Parathyroid adenoma (tissue), 2 donors: Measurements from ENCODE around the gene AKR1B15.
"Not testable (repeated sequence)": the region's sequence is repeated elsewhere in the genome, so short reads cannot be mapped to it uniquely, and the experiment has no call there.

ENCODE experiments used
- H2AFZ ChIP-seq: fragments of 300-600 bp; sonication (generic); one replicate; pipeline ENCODE4 v1.7.0; 2017; ENCODE audit warnings: antibody characterized with exemption, mild to moderate bottlenecking
- H3K27ac ChIP-seq: fragments of 300-600 bp; sonication (generic); one replicate; pipeline ENCODE4 v1.7.0; 2017
- H3K27me3 ChIP-seq: fragments of 300-600 bp; sonication (generic); one replicate; pipeline ENCODE4 v1.7.0; 2017; ENCODE audit warnings: low read length; ENCODE audit not compliant: control insufficient read depth, insufficient read depth
- H3K36me3 ChIP-seq: fragments of 300-600 bp; sonication (generic); one replicate; pipeline ENCODE4 v1.7.0; 2017; ENCODE audit warnings: low read length; ENCODE audit not compliant: control insufficient read depth, insufficient read depth
- H3K4me1 ChIP-seq: fragments of 300-600 bp; sonication (generic); one replicate; pipeline ENCODE4 v1.7.0; 2017; ENCODE audit warnings: control low read depth
- H3K4me2 ChIP-seq: fragments of 300-600 bp; sonication (generic); one replicate; pipeline ENCODE4 v1.7.0; 2017; ENCODE audit warnings: low read length
- H3K4me3 ChIP-seq: fragments of 300-600 bp; sonication (generic); one replicate; pipeline ENCODE4 v1.7.0; 2017; ENCODE audit warnings: low read depth, low read length
- H3K79me2 ChIP-seq: fragments of 300-600 bp; sonication (generic); one replicate; pipeline ENCODE4 v1.7.0; 2017; ENCODE audit warnings: control low read depth
- H3K9ac ChIP-seq: fragments of 300-600 bp; sonication (generic); one replicate; pipeline ENCODE4 v1.7.0; 2017; ENCODE audit warnings: mild to moderate bottlenecking
- H3K9me3 ChIP-seq: fragments of 300-600 bp; sonication (generic); one replicate; pipeline ENCODE4 v1.7.0; 2017; ENCODE audit warnings: low read length; ENCODE audit not compliant: control insufficient read depth
- TF ChIP-seq, protein P1 (sequence below): fragments of 300-600 bp; sonication (generic); IDR thresholded peaks from one replicate; pipeline ENCODE4 v1.7.0; 2017; ENCODE audit warnings: antibody characterized with exemption, mild to moderate bottlenecking
- donor health status: primary hyperparathyroidism.

AKR1B15 gene

DNA sequence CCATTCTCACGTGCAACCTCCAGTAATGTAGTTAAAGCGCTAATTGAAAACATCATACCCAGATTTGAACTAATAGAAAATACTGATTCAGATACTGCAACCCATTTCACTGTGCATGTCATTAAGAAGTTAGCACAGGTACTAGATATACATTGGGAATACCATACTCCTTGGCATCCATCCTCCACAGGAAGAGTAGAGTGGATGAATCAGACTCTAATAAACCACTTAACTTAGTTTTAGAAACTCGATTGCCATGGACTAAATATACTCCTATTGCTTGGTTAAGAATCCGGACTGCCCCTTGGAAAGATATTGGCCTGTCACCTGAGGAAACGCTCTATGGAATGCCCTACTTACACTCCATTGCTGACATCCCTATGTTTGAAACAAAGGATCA, 9.5 kb downstream of the AKR1B15 start:
- TF ChIP-seq, protein P1, sequence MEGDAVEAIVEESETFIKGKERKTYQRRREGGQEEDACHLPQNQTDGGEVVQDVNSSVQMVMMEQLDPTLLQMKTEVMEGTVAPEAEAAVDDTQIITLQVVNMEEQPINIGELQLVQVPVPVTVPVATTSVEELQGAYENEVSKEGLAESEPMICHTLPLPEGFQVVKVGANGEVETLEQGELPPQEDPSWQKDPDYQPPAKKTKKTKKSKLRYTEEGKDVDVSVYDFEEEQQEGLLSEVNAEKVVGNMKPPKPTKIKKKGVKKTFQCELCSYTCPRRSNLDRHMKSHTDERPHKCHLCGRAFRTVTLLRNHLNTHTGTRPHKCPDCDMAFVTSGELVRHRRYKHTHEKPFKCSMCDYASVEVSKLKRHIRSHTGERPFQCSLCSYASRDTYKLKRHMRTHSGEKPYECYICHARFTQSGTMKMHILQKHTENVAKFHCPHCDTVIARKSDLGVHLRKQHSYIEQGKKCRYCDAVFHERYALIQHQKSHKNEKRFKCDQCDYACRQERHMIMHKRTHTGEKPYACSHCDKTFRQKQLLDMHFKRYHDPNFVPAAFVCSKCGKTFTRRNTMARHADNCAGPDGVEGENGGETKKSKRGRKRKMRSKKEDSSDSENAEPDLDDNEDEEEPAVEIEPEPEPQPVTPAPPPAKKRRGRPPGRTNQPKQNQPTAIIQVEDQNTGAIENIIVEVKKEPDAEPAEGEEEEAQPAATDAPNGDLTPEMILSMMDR: no peak
- Histone ChIP-seq H3K9me3 (no peaks in the 10 kb centered on the region), H3K9ac (no peak overlapping the region), H3K27me3 (no peaks in the 10 kb centered on the region), H3K36me3 (no peaks in the 10 kb centered on the region), H3K4me2 (no peak overlapping the region), H2AFZ (no peak overlapping the region), H3K79me2 (no peaks in the 10 kb centered on the region), H3K4me3 (no peak overlapping the region), H3K4me1 (no peaks in the 10 kb centered on the region), H3K27ac (no peak overlapping the region)

DNA sequence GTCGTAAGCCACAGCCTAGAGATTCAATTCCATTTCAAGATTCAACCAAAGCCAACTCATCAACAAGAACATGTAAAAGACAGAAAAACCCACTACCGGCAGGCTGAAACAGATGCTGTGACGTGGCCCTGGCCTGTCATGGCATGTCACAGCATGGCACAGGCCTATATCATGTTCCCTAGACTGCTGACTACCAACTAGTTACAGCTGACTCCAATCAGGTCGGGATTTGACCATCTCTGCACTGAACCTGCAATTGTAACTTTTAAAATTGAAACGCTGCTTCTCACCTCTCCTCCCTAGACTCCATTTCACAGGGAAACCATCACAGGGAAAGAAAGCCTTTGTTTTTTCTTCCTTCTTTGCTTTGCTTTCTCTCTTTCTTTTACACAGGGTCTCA, 12.7 kb downstream of the AKR1B15 start:
- H3K4me1 ChIP-seq, H3K9me3 ChIP-seq, H3K4me2 ChIP-seq, H3K27ac ChIP-seq, H3K4me3 ChIP-seq, H3K79me2 ChIP-seq, H3K27me3 ChIP-seq, H2AFZ ChIP-seq, H3K9ac ChIP-seq, H3K36me3 ChIP-seq: not testable (repeated sequence)

DNA sequence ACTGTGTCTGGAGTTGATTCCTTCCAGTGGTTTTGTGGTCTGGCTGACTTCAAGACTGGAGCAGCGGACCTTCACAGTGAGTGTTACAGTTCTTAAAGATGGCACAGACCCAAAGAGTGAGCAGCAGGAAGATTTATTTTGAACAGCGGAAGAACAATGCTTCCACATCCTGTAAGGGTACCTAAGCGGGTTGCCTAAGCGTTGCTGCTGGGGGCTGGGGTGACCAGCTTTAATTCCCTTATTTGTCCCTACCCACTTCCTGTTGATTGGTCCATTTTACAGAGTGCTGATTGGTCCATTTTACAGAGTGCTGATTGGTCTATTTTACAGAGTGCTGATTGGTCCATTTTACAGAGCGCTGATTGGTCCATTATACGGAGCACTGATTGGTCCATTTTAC, 13.2 kb downstream of the AKR1B15 start:
- H3K9me3 ChIP-seq: no peaks in the 10 kb centered on the region
- no peak overlapping the region for H3K4me2 ChIP-seq
- TF ChIP-seq, protein P1: no peak
- no peaks in the 10 kb centered on the region for H3K27me3 ChIP-seq
- H3K79me2 ChIP-seq: no peaks in the 10 kb centered on the region
- no peak overlapping the region for H3K9ac ChIP-seq
- no peaks in the 10 kb centered on the region for H3K4me1 ChIP-seq
- H3K4me3 ChIP-seq: no peak overlapping the region
- H3K27ac ChIP-seq: no peak overlapping the region
- H2AFZ ChIP-seq: no peak overlapping the region
- no peaks in the 10 kb centered on the region for H3K36me3 ChIP-seq

DNA sequence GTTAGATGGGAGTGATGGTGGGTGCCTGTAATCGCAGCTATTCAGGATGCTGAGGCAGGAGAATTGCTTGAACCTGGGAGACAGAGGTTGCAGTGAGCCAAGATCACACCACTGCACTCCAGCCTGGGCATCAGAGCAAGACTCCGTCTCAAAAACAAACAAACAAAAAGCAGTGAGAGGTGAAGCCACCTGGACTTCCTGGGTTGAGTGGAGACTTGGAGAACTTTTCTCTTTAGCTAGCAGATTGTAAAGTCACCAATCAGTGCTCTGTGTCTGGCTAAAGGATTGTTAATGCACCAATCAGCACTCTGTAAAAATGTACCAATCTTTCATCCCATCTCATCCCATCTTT, 14.5 kb downstream of the AKR1B15 start:
- not testable (repeated sequence) for H3K9ac ChIP-seq, H3K4me3 ChIP-seq, H3K27me3 ChIP-seq, H2AFZ ChIP-seq, H3K4me2 ChIP-seq, H3K79me2 ChIP-seq, H3K9me3 ChIP-seq, H3K36me3 ChIP-seq, H3K27ac ChIP-seq, H3K4me1 ChIP-seq

DNA sequence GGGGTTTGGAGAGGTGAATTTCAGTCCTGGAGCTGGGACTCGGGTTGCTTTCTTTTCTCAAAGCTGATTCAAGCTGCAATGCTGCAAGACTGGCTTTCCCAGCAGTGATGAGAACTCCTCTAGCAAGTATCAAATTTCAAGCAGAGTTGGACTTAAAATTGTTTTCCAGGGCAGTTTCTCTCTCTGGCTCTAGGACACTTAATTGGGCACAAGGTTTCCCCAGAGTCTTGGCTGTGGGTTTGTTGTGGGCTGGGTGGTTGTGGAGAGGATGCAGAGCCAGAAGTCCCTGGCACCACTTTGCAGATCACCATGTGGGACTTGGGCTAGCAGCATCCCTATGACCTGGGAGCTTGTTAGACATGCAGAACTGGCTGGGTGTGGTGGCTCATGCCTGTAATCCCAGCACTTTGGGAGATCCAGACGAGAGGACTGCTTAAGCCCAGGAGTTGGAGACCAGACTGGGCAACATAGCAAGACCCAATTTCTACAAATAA, 16.8 kb downstream of the AKR1B15 start:
- no peaks in the 10 kb centered on the region for H3K27me3 ChIP-seq
- TF ChIP-seq, protein P1: no peak
- no peaks in the 10 kb centered on the region for H3K79me2 ChIP-seq
- H3K27ac ChIP-seq: no peak overlapping the region
- no peak overlapping the region for H3K9ac ChIP-seq
- H3K4me1 ChIP-seq: no peaks in the 10 kb centered on the region
- no peak overlapping the region for H2AFZ ChIP-seq
- H3K4me3 ChIP-seq: no peak overlapping the region
- no peaks in the 10 kb centered on the region for H3K36me3 ChIP-seq
- no peak overlapping the region for H3K4me2 ChIP-seq
- H3K9me3 ChIP-seq: no peaks in the 10 kb centered on the region

DNA sequence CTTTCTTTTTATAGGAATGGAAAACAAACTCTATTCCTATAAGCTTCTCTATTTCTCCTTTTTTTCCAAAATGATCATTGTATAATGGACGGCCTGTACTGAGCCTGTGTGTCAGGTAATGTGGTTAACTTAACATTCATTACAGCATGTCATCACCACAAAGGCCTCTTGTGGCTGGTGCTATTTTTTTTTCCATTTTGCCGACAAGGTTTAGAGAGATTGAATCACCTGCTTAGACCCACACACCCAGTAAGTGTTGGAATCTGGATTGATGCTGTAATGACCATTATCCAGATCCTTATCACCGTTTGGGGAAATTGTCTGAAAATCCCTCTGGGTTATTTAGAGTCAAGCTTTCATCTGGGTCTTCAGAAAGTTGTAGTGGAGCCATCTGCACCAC, 18.5 kb downstream of the AKR1B15 start:
- H2AFZ ChIP-seq: no peak overlapping the region
- H3K79me2 ChIP-seq: no peaks in the 10 kb centered on the region
- no peak overlapping the region for H3K4me2 ChIP-seq
- no peak overlapping the region for H3K27ac ChIP-seq
- H3K9me3 ChIP-seq: no peaks in the 10 kb centered on the region
- H3K4me1 ChIP-seq: no peaks in the 10 kb centered on the region
- no peaks in the 10 kb centered on the region for H3K36me3 ChIP-seq
- TF ChIP-seq, protein P1: no peak
- H3K4me3 ChIP-seq: no peak overlapping the region
- H3K27me3 ChIP-seq: no peaks in the 10 kb centered on the region
- no peak overlapping the region for H3K9ac ChIP-seq

DNA sequence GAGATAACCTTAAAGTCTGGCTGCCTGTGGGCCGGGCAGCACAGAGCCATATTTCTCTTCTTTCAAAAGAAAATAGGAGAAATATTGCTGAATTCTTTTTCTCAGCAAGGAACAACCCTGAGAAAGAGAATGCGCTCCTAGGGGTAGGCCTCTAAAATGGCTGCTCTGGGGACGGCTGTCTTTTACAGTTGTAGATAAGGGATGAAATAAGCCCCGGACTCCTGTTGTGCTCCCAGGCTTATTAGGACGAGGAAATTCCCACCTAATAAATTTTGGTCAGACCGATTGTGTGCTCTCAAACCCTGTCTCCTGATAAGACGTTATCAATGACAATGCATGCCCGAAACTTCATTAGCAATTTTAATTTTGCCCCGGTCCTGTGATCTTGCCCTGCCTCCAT, 21.1 kb downstream of the AKR1B15 start:
- H3K36me3 ChIP-seq, H2AFZ ChIP-seq, H3K9ac ChIP-seq, H3K27me3 ChIP-seq, H3K27ac ChIP-seq, H3K9me3 ChIP-seq, H3K4me2 ChIP-seq, H3K79me2 ChIP-seq, H3K4me1 ChIP-seq, H3K4me3 ChIP-seq: not testable (repeated sequence)
